Activated CD4-positive, alpha-beta T cell treated with anti-CD3 and anti-CD28 coated beads, Interleukin-2, amount 50 U/mL, for 16 hours (primary cell): ENCODE data around the gene CHRNA5.
"Not testable (repeated sequence)": the region's sequence is repeated elsewhere in the genome, so short reads cannot be mapped to it uniquely, and the experiment has no call there.

ENCODE experiments used
- DNase-seq: peaks from one replicate; pipeline ENCODE4 v3.0.0-alpha.2; 2020

CHRNA5 gene

GRCh38 chr15:78565951-78566774 is 843 bp downstream of the CHRNA5 start:
- no peak for DNase-seq

- DNase-seq, result no peak
Observed at GRCh38 chr15:78567531-78567930, 2.2 kb downstream of the CHRNA5 start.

DNA sequence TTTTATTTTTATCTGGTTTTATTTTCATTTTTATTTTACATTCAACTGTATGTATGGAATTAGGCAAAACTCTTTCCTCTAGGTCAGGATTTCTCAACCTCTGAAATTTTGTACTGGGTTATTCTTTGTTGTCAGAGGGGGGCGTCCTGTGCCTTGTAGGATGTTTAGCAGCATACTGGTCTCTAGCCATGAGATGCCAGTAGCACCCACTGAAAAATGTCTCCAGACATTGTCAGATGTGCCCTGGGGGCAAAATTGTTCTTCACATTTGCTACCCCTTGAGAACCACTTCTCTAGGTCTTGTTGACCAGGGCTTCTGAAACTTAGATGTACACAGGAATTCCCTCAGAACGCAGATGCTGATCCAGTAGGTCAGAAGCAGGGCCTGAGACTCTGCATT is 5.4 kb downstream of the CHRNA5 start:
- DNase-seq, result no peak

GRCh38 chr15:78571382-78571781 is 6.1 kb downstream of the CHRNA5 start:
- no peak for DNase-seq

GRCh38 chr15:78573416-78573815 is 8.1 kb downstream of the CHRNA5 start:
- DNase-seq, result no peak

DNA sequence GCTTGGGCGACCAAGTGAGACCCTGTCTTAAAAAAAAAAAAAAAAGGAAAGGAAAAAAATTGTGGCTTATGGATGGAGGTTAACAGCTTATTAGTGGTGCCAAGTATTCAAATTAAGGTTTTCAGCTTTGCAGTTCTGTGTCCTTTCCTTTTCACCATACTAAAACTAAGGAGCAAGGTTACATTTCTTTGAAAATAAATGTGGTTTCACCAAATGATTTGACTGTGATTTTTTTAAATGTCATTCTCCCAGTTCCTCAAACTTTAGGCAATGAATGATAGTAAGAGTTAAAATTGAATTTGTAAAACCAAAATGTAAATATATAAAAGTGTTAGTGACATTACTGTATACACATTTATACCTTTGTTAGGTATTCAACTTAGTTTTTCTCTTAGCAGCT is 9.6 kb downstream of the CHRNA5 start:
- DNase-seq, result no peak

GRCh38 chr15:78597583-78597982 is 32.3 kb downstream of the CHRNA5 start:
- no peak for DNase-seq

DNA sequence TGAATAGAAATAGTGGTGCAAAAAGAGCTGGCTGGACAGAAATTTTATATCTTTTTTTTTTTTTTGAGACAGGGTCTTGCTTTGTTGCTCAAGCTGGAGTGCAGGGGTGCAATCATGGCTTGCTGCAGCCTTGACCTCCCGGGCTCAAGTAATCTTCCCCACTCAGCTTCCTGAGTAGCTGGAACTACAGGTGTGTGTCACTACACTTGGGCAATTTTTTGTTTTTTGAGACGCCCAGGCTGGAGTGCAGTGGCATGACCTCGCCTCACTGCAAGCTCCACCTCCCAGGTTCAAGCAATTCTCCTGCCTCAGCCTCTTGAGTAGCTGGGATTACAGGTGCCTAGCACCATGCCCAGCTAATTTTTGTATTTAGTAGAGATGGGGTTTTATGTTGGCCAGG is 33.0 kb downstream of the CHRNA5 start:
- DNase-seq, result no peak

GRCh38 chr15:78599189-78599588 is 33.9 kb downstream of the CHRNA5 start:
- no peak for DNase-seq

DNA sequence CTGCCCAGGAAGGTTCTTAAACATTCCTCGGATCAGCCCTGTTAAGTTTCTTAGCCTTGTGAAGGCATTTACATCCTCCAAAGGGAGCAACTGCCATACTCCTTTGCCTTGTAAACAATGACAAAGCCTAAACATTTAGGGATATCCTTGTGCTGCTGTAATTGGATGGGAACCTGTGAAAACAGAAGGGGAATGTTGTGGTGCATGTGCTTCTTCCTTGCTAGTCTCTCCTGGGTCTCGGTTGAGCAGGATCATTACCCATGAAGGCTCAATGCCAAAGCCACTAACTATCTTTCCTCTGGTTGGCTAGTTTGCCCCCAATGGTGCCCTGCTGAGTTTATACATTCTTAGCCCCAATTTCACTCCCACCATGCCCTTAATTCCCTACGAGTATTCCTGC is 38.1 kb downstream of the CHRNA5 start:
- DNase-seq, result no peak

- no peak for DNase-seq
Observed at GRCh38 chr15:78604420-78604819, 39.1 kb downstream of the CHRNA5 start.

DNA sequence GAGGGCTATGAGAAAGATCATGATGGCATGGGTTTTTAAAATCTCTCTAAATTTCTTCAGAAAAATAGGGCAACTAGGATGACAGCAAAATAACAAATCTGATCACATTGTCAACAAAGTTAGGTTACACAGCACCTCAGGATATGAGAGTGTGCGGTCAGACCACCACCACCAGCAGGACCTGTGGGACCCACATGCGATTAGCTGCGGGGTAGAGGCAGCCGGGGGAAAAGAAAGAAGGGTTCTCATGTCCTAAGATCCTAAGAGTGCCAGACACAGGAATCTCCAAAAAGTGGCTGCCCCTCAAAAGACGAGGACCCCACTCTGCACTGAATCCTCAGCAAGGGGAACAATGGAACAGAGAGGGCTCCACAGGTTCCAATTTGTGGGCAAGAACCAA is 39.9 kb downstream of the CHRNA5 start:
- no peak for DNase-seq

GRCh38 chr15:78605680-78606079 is 40.4 kb downstream of the CHRNA5 start:
- DNase-seq, result no peak

DNA sequence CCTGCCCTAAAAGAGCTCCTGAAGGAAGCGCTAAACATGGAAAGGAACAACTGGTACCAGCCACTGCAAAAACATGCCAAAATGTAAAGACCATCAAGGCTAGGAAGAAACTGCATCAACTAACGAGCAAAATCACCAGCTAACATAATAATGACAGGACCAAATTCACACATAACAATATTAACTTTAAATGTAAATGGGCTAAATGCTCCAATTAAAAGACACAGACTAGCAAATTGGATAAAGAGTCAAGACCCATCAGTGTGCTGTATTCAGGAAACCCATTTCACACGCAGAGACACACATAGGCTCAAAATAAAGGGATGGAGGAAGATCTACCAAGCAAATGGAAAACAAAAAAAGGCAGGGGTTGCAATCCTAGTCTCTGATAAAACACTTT is 44.2 kb downstream of the CHRNA5 start:
- not testable (repeated sequence) for DNase-seq

DNA sequence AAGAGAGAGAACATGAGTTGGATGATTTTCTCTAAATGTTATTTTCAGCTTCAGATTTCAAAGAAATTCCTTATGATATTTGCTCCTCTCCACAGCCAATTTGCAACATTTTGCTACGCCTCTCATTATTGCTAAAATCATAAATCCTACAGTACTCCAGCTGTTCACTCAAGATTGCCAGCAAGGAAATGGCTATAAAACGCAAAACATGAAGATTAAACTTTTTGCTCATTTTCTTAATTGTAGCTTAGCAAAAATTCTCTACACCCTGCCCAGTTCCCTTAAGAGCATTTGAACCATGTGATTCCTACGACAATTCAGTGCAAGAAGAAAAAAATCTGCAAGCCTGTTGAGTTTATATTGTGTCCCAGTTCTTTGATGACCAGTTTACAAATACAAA is 48.7 kb downstream of the CHRNA5 start:
- DNase-seq, result no peak

GRCh38 chr15:78615151-78615589 is 49.9 kb downstream of the CHRNA5 start:
- DNase-seq, result no peak

DNA sequence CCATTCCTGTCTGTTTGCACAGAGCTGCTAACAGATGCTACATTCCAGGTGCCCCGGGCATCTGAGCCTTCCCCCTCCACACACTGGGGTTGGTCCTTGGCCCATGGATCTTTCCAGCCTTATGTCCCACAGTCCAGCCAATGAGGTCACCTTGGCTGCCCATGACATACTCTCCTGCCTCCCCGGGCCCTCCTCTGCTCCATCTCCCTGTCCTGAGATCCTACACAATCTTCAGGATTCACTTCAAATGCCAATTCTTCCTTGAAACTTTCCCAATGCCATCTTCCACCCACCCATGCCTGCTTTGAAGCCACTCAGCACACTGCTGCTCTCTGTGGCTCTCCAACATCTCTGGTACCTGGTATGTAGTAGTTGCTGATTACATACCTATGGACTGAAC is 51.2 kb downstream of the CHRNA5 start:
- no peak for DNase-seq

DNA sequence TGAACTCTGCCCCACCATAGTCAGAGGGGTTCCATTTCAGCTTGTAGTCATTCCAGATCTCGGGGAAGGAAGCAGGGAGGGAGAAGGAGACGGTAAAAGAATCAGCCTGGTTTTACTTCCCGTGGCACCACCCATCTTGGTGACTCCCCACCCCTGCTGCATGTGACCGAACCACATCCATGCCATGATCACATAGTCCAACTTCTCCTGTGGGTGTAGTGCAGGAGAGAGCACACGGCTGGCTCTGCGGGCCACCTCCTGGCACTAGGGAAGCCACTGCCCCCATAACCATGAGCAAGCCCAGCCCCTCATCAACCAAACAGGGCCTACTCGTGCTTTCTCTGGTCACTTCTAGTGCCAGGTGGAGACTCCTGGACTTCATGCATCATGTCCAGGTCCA is 51.8 kb downstream of the CHRNA5 start:
- no peak for DNase-seq

- no peak for DNase-seq
Observed at GRCh38 chr15:78617516-78617915, 52.2 kb downstream of the CHRNA5 start.

GRCh38 chr15:78618064-78618463 is 52.7 kb downstream of the CHRNA5 start:
- DNase-seq, result no peak

DNA sequence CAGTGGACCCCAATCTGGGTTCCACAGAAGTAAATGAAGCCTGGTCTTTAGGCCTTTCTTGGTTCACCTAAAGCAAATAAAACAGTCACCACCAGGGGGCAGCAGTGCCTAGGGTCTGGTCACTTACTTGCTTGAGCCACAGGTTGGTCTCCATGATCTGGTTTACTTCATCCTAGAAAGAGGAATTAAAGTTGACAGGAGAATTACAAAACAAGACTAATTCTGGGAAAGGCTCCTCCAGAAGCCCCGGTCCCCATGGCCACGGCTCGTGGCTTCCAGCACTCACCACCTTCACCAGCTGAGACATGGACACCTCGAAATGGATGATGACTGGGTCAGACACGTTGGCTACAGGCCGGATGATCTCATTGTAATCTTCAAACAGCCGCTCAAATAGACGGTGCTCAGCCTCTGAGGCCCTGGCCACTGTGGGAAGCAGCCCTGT is 53.2 kb downstream of the CHRNA5 start:
- peak; percentile 82 for DNase-seq

GRCh38 chr15:78619022-78619950 is 54.0 kb downstream of the CHRNA5 start:
- DNase-seq, result no peak

DNA sequence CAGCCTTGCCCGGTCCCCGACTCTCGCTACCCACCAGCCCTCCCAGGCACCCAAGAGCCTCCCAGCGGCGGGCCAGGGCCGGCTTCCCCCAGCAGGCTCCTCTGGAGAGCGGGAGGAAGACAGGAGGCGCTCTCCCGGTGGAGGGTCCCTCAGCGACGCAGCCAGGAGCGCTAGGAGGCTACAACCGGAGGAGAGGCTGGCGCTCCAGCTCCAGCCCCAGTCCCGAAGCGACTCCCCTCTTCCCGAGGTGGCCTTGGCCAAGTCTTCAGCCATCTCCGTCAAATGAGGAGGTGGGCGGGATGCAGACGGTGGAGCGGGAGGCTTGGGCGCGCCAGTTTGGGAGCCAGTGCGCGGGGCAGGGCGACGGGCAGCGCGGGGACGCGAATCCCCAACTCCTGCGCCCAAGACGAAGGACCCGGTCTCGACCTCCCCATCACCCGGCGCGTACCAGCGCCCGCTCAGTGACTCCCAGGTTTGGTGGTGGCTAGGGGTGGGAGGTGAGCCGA is 54.8 kb downstream of the CHRNA5 start:
- no peak for DNase-seq
